Medulla oblongata (tissue), 1 donor: ENCODE measurements around the gene OXGR1.
"Not testable (repeated sequence)": the region's sequence is repeated elsewhere in the genome, so short reads cannot be mapped to it uniquely, and the experiment has no call there.

Source experiments
- DNase-seq: peaks from one replicate; pipeline ENCODE4 v3.0.0-alpha.2; 2015; ENCODE audit errors: extremely low spot score

The OXGR1 gene

GRCh38 chr13:97005625-97006262 is 11.5 kb upstream of the OXGR1 start:
- no peak for DNase-seq

DNA sequence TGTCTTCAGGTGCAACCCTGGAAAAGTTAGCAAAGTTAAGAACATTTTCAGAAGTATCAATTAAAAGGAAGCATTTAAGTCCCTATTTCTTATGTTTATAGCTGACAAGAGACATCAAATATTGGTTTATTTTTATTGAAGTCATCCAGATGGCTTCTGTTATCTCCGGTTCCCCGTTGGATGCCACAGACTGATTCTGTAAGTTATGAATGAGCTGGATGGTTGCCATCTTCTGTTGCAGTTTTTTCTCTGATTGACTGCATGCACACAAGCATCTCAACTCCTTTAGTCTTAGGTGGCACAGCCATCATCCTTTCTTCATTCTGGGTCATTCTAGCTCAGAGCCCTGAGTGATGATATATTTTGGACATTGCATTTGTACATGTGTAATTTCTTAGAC is 10.6 kb upstream of the OXGR1 start:
- no peak for DNase-seq

GRCh38 chr13:97004096-97004876 is 10.0 kb upstream of the OXGR1 start:
- no peak for DNase-seq

DNA sequence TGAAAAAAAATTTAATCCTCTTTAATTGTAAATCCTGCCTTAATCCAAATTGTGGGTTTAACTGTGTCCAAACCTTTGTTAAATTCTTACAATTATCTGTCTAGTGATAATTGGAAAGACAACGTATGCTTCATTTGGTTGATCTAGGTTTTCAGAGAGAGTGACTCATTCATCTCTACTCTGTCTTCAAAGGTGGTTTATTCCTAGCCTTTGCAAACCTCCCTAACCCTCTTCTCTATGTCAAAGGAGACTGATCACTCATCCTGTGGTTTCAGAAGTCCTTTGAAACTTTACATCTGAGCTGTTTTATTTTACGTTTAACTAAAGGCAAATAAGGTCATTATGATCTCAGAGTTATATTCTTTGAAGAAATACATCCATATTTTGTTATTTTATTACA is 8.8 kb upstream of the OXGR1 start:
- DNase-seq: no peak

- no peak for DNase-seq
These were observed 8.3 kb upstream of the OXGR1 start for GRCh38 chr13:97002581-97002980.

DNA sequence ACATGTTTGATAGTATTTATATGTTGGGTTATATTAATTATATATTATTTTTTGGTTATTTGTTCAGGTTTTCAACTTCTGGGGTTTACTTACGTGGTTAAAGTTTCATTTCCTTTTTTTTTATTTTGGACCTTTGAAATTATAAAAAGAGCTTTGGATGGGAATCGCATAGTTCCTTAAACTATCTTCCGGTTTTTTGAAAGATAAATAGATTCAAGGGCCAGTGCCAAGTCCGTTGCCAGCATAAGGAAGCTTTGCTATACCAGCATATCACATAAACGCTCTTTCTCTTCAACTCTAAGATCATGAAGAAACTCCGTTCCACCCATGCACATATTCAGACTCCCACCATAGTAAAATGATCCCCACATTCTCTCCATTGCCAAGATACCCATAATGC is 7.4 kb upstream of the OXGR1 start:
- DNase-seq: peak; percentile 46

DNA sequence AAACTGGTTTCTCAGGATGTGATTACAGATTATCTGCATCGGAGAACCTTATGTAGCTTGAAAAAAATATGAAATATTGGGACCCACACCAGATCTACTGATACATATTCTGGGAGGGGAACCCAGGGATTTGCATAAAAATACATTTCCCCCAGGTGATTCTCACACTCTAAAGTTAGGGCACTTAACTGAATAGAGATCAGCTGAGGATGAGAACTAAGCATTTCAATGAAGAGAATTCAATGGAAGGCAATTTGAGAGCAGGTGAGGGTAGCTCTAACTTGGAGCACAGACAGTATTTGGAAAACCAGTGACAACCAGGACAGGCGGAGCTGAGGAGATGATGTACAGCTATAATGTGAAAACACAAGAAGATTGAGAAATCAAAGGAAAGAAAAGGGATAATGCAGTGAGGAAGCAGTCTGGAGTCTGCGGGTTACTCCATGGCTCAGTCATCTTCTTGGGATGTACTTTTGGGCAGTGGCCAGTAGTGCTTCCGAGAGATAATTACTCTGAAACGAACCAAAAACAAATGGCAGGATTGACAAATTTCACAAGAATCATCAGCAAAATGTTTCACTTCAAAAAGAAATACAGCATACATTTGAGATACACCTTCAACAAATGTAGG is 6.1 kb upstream of the OXGR1 start:
- no peak for DNase-seq

DNA sequence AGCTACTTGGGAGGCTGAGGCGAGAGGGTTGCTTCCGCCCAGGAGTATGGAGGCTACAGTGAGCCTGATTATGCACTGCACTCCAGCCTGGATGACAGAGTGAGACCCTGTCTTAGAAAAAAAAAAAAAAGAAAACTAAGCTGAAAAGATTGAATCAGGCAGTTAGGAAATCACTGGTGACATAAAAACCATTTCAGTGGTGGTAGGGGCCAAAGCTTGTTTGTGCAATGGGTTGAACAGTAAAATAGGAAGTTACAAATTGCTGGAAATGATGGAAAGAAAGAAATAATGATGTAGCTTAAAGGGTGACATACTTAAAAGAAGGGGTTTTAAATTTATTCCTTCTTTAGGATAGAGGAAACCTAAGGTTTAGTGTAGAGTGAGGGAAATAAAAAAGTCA is 4.8 kb upstream of the OXGR1 start:
- DNase-seq: no peak

DNA sequence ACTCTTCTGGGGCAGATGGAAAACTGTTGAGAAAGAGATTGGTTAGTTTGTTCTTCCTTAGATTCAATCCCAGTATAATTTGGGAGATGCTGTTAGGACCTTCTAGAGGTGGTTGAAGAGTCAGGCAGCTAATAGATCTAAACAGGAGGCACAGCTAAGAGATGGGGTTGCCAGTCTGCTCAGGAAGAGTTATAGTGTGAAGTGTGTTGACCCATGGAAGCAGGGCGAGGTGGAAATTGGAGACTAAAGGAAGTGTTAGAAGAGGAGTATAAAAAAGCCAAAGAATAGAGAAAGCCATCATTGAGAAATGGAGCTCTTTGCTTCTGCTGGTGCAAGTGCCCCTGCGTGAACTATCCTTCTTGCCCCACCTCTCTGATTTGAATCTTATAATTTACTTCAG is 3.8 kb upstream of the OXGR1 start:
- DNase-seq: no peak

- DNase-seq: no peak
These were observed 2.6 kb upstream of the OXGR1 start for GRCh38 chr13:96996886-96997285.

DNA sequence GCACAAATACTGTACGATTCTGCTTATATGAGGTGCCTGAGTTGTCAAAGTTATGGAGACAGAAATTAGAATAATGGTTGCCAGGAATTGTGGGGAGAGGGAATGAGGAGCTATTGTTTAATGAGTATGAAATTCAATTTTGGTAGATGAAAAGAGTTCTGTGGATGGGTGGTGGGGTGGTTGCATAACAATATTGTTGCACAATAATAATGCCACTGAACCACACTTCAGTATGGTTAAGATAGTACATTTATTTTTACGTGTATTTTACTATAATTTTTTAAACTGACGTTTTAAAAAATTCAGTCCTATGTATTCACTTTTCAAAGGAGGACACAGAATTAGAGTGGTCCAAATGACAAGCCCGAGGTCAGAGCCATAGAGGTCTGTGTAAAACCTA is 1.8 kb upstream of the OXGR1 start:
- DNase-seq: no peak

DNA sequence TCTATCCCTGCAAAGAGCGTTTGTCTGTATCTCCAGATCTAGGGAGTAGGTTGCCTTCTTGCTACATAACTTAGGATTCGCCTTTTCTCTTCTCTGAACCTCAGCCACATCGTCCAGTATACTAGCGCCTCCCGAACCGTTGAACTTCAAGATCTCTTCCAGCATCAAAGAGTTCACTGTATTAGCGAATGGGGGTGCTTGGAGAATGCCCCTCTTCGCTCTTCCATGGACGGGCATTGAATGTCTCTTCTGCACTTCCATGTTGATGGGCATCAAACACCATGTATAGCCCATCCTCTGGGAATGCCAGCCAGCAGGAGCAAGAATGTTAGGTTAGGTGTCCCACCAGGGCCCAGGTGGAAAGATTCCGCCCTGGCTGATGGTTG is 575 bp upstream of the OXGR1 start:
- no peak for DNase-seq

GRCh38 chr13:96993634-96994016 is 651 bp downstream of the OXGR1 start:
- DNase-seq: no peak

DNA sequence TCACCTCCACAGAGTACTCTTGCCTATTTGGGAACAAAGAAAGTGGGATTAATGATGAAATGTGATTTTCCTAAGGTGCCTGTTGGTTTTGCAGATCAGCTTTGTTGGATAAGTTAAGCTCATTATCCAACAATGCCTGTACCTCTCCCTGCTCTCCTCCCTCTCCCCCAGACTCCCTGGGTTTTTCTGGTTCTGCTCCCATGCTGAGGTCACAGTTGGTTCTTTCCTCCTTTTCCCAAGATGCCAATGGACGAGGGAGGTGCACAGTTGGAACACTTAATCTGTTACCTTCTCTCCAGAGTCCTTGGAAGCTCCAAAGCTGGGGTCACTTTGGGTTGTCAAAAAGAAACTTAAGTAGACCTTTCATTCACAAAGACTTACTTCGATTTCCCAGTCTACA is 1.6 kb downstream of the OXGR1 start:
- no peak for DNase-seq

DNA sequence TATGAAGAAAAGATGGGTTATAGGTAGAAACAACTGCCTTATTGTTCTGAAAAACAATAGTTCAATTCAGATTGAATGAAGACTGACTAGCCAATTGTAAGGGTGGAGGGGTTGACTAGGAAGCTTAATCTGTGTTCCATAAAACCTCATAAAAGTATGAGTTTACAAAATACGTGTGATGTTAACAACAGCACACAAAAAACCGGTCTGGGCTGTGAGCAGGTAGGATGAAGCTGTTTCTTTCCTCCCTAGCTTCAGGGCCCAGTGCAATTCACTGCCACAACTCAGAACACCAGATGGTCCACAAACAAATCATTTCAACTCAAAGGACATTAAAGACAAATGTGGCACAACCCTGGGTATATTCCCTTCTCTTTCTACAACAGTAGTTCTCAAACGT is 3.2 kb downstream of the OXGR1 start:
- no peak for DNase-seq

DNA sequence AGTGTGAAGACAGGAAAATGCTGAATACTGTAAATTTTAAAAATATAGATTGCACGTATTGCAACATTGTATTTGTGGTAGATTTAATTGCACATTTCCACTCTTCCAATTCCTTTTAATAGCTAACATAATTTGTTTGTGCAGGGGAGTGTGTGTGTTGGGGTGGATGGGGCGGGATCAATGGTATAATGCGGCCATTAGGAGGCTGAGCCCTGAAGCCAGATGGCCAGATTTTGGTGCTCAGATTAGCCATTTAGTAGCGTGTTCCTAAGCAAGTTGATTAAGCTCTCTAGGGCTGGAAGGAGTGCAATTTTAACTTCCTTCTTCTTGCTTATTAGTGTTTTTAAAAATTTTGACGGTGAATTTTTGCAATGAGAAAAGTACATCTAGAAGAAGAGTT is 5.8 kb downstream of the OXGR1 start:
- DNase-seq: no peak

DNA sequence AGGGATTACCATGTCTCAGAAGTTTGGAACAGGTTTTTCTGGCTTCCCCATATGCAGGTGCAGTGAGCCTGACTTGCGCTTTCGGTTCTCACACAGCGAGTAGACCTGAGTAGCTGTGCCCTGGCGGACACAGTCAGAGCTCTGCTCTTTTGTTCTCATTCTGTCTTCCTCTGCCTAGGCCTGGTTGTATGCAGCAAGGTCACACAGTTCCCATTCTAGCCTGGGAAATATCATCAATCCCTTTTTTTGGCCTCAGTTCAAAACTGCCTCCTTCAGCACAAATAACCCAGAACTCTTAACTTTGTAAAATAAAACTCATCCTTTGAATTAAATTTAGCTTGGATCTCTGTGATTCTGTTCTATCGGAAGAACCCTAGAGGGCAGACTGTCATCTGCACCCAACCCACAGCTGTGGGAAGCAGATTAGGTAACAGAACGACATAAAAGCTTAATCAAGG is 10.2 kb downstream of the OXGR1 start:
- DNase-seq: peak; percentile 63

GRCh38 chr13:96982672-96983071 is 11.6 kb downstream of the OXGR1 start:
- DNase-seq: peak; percentile 51

- DNase-seq: not testable (repeated sequence)
These were observed 14.4 kb downstream of the OXGR1 start for GRCh38 chr13:96979861-96980260.

- DNase-seq: no peak
These were observed 26.2 kb downstream of the OXGR1 start for GRCh38 chr13:96968027-96968426.

DNA sequence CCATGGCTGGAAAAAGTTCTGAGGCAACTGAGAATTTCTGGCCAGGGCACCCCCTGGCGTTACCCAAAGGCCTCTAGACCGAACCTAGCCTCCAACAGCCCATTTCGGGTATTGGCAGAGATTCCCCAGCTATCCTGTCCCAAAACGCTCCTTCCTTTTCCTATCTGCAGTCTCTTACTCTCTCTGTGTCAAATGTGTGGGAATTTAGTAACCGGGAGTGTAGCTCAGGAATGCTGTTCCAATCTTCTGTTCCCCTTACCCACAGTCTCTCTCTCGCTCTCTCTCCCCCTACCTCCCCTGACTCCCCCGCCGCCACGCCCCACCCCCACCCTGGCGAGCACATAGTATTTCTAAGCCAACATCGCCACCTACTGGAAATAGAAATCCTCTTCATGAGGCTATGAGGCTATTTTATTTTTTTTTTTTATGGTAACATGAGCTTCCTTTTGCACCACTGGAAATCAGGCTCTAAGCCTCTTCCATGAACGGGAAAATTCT is 27.0 kb downstream of the OXGR1 start:
- no peak for DNase-seq

DNA sequence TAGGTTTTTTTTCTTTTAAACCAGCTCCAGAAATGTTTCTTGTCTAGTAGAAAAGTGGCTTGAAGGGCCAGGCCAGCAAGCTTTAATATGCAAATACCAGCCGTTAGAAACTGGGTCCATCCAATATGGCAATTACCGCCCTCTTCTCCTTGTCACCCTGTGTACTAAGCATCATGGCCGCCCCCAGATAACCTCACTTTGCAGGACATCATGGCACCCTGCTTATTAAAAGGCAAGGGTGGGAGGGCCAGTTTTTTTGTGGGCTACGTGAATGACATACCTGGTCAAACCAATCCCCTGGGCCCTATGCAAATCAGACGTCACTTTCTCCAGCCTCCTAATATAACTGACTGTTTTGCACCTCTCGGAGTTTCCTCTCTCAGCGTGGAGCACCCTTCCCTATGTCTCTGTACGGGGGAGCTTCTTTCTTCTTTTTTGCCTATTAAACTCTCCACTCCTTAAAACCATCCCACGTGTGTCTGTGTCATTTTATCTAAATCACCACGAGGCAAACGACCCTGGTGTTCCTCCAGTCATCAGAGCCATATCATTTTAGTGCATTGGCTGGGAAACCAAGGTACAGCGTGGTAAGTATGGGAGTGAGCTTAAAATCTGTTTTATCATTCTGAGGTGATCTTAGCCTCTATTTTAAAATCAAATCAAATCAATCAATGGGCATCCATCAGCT is 27.7 kb downstream of the OXGR1 start:
- DNase-seq: no peak
